Calu3 (cell line): ENCODE measurements around the gene GSX2. TPM values are rescaled to one million over a fixed set of nuclear protein-coding genes. Genes with fewer than 3 reads are reported as not detected.

Experiments used
- BruUV-seq: library from RNA; stranded (reverse); fragments of 400-500 nt; replicated peaks from 2 replicates; lab custom pipeline; 2021; lab: Mats Ljungman, UMichigan
- CTCF ChIA-PET: fragments of 300-600 bp; sonication (Branson Sonifier 250); formaldehyde crosslinking; loops from one replicate; lab custom pipeline; 2022; ENCODE audit warnings: antibody characterized with exemption; lab: Charles Lee
- DNase-seq: peaks from one replicate; pipeline ENCODE4 v3.0.0; 2022
- H3K27ac Mint-ChIP-seq: one replicate; pipeline ENCODE4 v1.8.0; 2022; ENCODE audit warnings: mixed read lengths; ENCODE audit not compliant: unreplicated experiment
- H3K27me3 Mint-ChIP-seq: one replicate; pipeline ENCODE4 v1.8.0; 2022; ENCODE audit warnings: mixed read lengths; ENCODE audit not compliant: unreplicated experiment
- H3K36me3 Mint-ChIP-seq: one replicate; pipeline ENCODE4 v1.8.0; 2022; ENCODE audit warnings: mild to moderate bottlenecking, moderate library complexity, mixed read lengths; ENCODE audit not compliant: insufficient read depth, unreplicated experiment
- H3K4me1 Mint-ChIP-seq: one replicate; pipeline ENCODE4 v1.8.0; 2022; ENCODE audit warnings: mild to moderate bottlenecking, low read depth, mixed read lengths; ENCODE audit not compliant: unreplicated experiment
- H3K4me3 Mint-ChIP-seq: one replicate; pipeline ENCODE4 v1.8.0; 2022; ENCODE audit warnings: mild to moderate bottlenecking, low read depth, moderate library complexity, mixed read lengths; ENCODE audit not compliant: unreplicated experiment
- H3K9me3 Mint-ChIP-seq: one replicate; pipeline ENCODE4 v1.8.0; 2022; ENCODE audit warnings: low read depth, mixed read lengths; ENCODE audit not compliant: unreplicated experiment
- CTCF ChIP-seq: fragments of 200-600 bp; IDR thresholded peaks from one replicate; pipeline ENCODE4 v1.8.0; 2022; ENCODE audit warnings: antibody characterized with exemption; ENCODE audit not compliant: unreplicated experiment
- intact Hi-C: fragments of 100-400 bp; cut with micrococcal nuclease; formaldehyde crosslinking; loops from one replicate; pipeline ENCODE4 v1.10.0; 2022; ENCODE audit not compliant: unreplicated experiment
- total RNA-seq: library from RNA; stranded (reverse); gene quantifications from 2 replicates; pipeline ENCODE4 v1.2.3, GENCODE V29; 2022

GSX2 gene
- total RNA-seq, 1 experiment from 2014 or later, result not detected

- peaks cover 27% of the 10 kb centered on the region for H3K27me3 Mint-ChIP-seq
Observed at GRCh38 chr4:54092405-54093323, 7.3 kb upstream of the GSX2 start.

GRCh38 chr4:54093324-54094240, 6.4 kb upstream of the GSX2 start:
- Mint-ChIP-seq H3K4me3 (no peak overlapping the region), H3K27me3 (peaks cover 37% of the 10 kb centered on the region), H3K27ac (no peak overlapping the region), H3K9me3 (no peaks in the 10 kb centered on the region), H3K36me3 (peaks cover 14% of the 10 kb centered on the region), H3K4me1 (peaks cover 17% of the 10 kb centered on the region)
- TF ChIP-seq CTCF, result no peak
- intact Hi-C loops, result no loop called here
- BruUV-seq, result no TSS peak
- DNase-seq, result no peak
- CTCF ChIA-PET, result no interaction called here

More at GRCh38 chr4:54092405-54093323, 7.3 kb upstream of the GSX2 start:
- CTCF ChIA-PET, result no interaction called here
- Mint-ChIP-seq H3K27ac (no peak overlapping the region), H3K9me3 (no peaks in the 10 kb centered on the region), H3K36me3 (peaks cover 14% of the 10 kb centered on the region), H3K4me1 (peaks cover 17% of the 10 kb centered on the region), H3K4me3 (peak overlapping the region; percentile 84)
- no TSS peak for BruUV-seq
- intact Hi-C loops, result no loop called here
- no peak for TF ChIP-seq CTCF
- no peak for DNase-seq

GRCh38 chr4:54094451-54094850, 5.5 kb upstream of the GSX2 start:
- Mint-ChIP-seq H3K4me3 (no peak overlapping the region), H3K4me1 (peaks cover 17% of the 10 kb centered on the region), H3K27ac (no peak overlapping the region), H3K9me3 (no peaks in the 10 kb centered on the region), H3K27me3 (peaks cover 45% of the 10 kb centered on the region), H3K36me3 (peaks cover 14% of the 10 kb centered on the region)
- intact Hi-C loops, result no loop called here
- CTCF ChIA-PET, result no interaction called here
- TF ChIP-seq CTCF, result no peak
- no peak for DNase-seq
- BruUV-seq, result no TSS peak

GRCh38 chr4:54095110-54095825, 4.7 kb upstream of the GSX2 start:
- H3K4me3 Mint-ChIP-seq, result no peak overlapping the region
- peaks cover 17% of the 10 kb centered on the region for H3K4me1 Mint-ChIP-seq
- H3K36me3 Mint-ChIP-seq, result peaks cover 14% of the 10 kb centered on the region
- no peak for TF ChIP-seq CTCF
- peaks cover 50% of the 10 kb centered on the region for H3K27me3 Mint-ChIP-seq
- intact Hi-C loops, result no loop called here
- no peak overlapping the region for H3K27ac Mint-ChIP-seq
- CTCF ChIA-PET, result interaction anchor here (0.6 kb wide), 1 partner anchor 10 kb away, joined by 3 read pairs; no protein-coding TSS in a partner anchor
- no peaks in the 10 kb centered on the region for H3K9me3 Mint-ChIP-seq
- no TSS peak for BruUV-seq
- no peak for DNase-seq
